ENCODE results near the gene GM2A.

- TF ChIP-seq, protein P1, sequence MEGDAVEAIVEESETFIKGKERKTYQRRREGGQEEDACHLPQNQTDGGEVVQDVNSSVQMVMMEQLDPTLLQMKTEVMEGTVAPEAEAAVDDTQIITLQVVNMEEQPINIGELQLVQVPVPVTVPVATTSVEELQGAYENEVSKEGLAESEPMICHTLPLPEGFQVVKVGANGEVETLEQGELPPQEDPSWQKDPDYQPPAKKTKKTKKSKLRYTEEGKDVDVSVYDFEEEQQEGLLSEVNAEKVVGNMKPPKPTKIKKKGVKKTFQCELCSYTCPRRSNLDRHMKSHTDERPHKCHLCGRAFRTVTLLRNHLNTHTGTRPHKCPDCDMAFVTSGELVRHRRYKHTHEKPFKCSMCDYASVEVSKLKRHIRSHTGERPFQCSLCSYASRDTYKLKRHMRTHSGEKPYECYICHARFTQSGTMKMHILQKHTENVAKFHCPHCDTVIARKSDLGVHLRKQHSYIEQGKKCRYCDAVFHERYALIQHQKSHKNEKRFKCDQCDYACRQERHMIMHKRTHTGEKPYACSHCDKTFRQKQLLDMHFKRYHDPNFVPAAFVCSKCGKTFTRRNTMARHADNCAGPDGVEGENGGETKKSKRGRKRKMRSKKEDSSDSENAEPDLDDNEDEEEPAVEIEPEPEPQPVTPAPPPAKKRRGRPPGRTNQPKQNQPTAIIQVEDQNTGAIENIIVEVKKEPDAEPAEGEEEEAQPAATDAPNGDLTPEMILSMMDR (IDR thresholded peaks at IDR 0.05), result no peak
- TF ChIP-seq EP300 (IDR thresholded peaks at IDR 0.05) (no peak), POLR2AphosphoS5 (IDR thresholded peaks at IDR 0.05) (no peak), POLR2A (IDR thresholded peaks at IDR 0.05) (no peak)
Measured at GRCh38 chr5:151204051-151204450, 48.9 kb upstream of the GM2A start.
